NCI-H460 (cell line): ENCODE results near the gene MMP21. TPM values are rescaled to one million over a fixed set of nuclear protein-coding genes. Genes with fewer than 3 reads are reported as not detected.

Source experiments
- DNase-seq: peaks from one replicate; pipeline ENCODE4 v3.0.0-alpha.2; 2016; ENCODE audit warnings: low read depth; ENCODE audit errors: extremely low read depth
- total RNA-seq: library from RNA; depleted of rRNA; stranded (reverse); fragments of >200 nt; shearing (Covaris generic); gene quantifications from 2 replicates; pipeline ENCODE4 v1.2.3, GENCODE V29; 2014

MMP21 gene
- total RNA-seq, 1 experiment from 2014 or later = not detected

- DNase-seq = no peak
These were observed 17.0 kb upstream of the MMP21 start for GRCh38 chr10:125792342-125793300.

- DNase-seq = no peak
These were observed 12.8 kb upstream of the MMP21 start for GRCh38 chr10:125788156-125789034.

GRCh38 chr10:125785791-125786190 is 10.2 kb upstream of the MMP21 start:
- DNase-seq = no peak

- DNase-seq = no peak
These were observed 8.3 kb upstream of the MMP21 start for GRCh38 chr10:125783957-125784356.

GRCh38 chr10:125783408-125783807 is 7.8 kb upstream of the MMP21 start:
- DNase-seq = no peak

- DNase-seq = no peak
These were observed 7.0 kb upstream of the MMP21 start for GRCh38 chr10:125782616-125783015.

- DNase-seq = no peak
These were observed 6.4 kb upstream of the MMP21 start for GRCh38 chr10:125782054-125782453.

- DNase-seq = no peak
These were observed 5.8 kb upstream of the MMP21 start for GRCh38 chr10:125781374-125781773.

- DNase-seq = no peak
These were observed 4.0 kb upstream of the MMP21 start for GRCh38 chr10:125779403-125780327.

- no peak for DNase-seq
These were observed 2.9 kb upstream of the MMP21 start for GRCh38 chr10:125778556-125778955.

GRCh38 chr10:125777806-125778205 is 2.2 kb upstream of the MMP21 start:
- DNase-seq = no peak

- no peak for DNase-seq
These were observed 935 bp downstream of the MMP21 start for GRCh38 chr10:125774581-125775191.

- no peak for DNase-seq
These were observed 1.7 kb downstream of the MMP21 start for GRCh38 chr10:125773687-125774543.

- DNase-seq = no peak
These were observed 2.8 kb downstream of the MMP21 start for GRCh38 chr10:125772864-125773180.

- no peak for DNase-seq
These were observed 3.3 kb downstream of the MMP21 start for GRCh38 chr10:125772112-125772863.

- no peak for DNase-seq
These were observed 4.8 kb downstream of the MMP21 start for GRCh38 chr10:125770844-125771243.

GRCh38 chr10:125769175-125769574 is 6.4 kb downstream of the MMP21 start:
- no peak for DNase-seq

GRCh38 chr10:125768219-125768855 is 7.3 kb downstream of the MMP21 start:
- no peak for DNase-seq
